Smooth muscle cell (in vitro differentiated cells): Measurements from ENCODE around the gene SELP. TPM values are rescaled to one million over a fixed set of nuclear protein-coding genes. Genes with fewer than 3 reads are reported as not detected.

ENCODE experiments used
- DNase-seq: peaks from one replicate; lab custom pipeline; 2025; ENCODE audit not compliant: unreplicated experiment; lab: John Stamatoyannopoulos, UW
- H2AFZ ChIP-seq: fragments of 200-600 bp; sonication (generic); 2 replicates; pipeline ENCODE4 v1.6.0; 2016; ENCODE audit warnings: antibody characterized with exemption, low read depth, mild to moderate bottlenecking
- H3F3A ChIP-seq: fragments of 200-600 bp; sonication (generic); 2 replicates; pipeline ENCODE4 v1.6.0; 2017; ENCODE audit warnings: antibody characterized with exemption, low read depth
- H3K27ac ChIP-seq: fragments of 200-600 bp; sonication (generic); 2 replicates; pipeline ENCODE4 v1.5.1; 2016; ENCODE audit warnings: low read depth, mild to moderate bottlenecking
- H3K27me3 ChIP-seq: fragments of 200-600 bp; sonication (generic); 2 replicates; pipeline ENCODE4 v1.6.1; 2016; ENCODE audit warnings: low read depth, mild to moderate bottlenecking
- H3K36me3 ChIP-seq: fragments of 200-600 bp; sonication (generic); 2 replicates; pipeline ENCODE4 v1.5.1; 2016; ENCODE audit warnings: low read depth
- H3K4me1 ChIP-seq: fragments of 200-600 bp; sonication (generic); 2 replicates; pipeline ENCODE4 v1.5.1; 2016; ENCODE audit warnings: low read depth
- H3K4me2 ChIP-seq: fragments of 200-600 bp; sonication (generic); 2 replicates; pipeline ENCODE4 v1.6.0; 2016; ENCODE audit warnings: mild to moderate bottlenecking
- H3K4me3 ChIP-seq: fragments of 200-600 bp; sonication (generic); 2 replicates; pipeline ENCODE4 v1.5.1; 2016; ENCODE audit warnings: mild to moderate bottlenecking
- H3K79me2 ChIP-seq: fragments of 200-600 bp; sonication (generic); 2 replicates; pipeline ENCODE4 v1.6.0; 2016; ENCODE audit warnings: low read depth, mild to moderate bottlenecking
- H3K9ac ChIP-seq: fragments of 200-600 bp; sonication (generic); 2 replicates; pipeline ENCODE4 v1.6.0; 2016; ENCODE audit warnings: low read depth
- H3K9me3 ChIP-seq: fragments of 200-600 bp; sonication (generic); replicated peaks from 2 replicates; pipeline ENCODE4 v1.5.1; 2016; ENCODE audit warnings: low read depth
- H4K20me1 ChIP-seq: fragments of 200-600 bp; sonication (generic); 2 replicates; pipeline ENCODE4 v1.6.0; 2016; ENCODE audit warnings: low read depth
- WGBS: methylation state at CpG from one replicate; pipeline ENCODE4 v1.1.7; 2016; ENCODE audit warnings: low lambda C conversion rate; 5-methylcytosine and 5-hydroxymethylcytosine counted together
- polyA plus RNA-seq: library from polyadenylated mRNA; unstranded; fragments of >200 nt; fragmentation: Nextera tagmentation; extraction: Ambion mirVana; gene quantifications from 2 replicates; pipeline ENCODE4 v1.2.1, GENCODE V29; 2016
- total RNA-seq: library from RNA; depleted of rRNA; stranded (reverse); fragments of >200 nt; gene quantifications from 2 replicates; pipeline ENCODE4 v1.2.3, GENCODE V29; 2014
- TF ChIP-seq, protein P1 (sequence below): fragments of 200-600 bp; sonication (generic); IDR thresholded peaks from 2 replicates; pipeline ENCODE4 v1.5.1; 2017; ENCODE audit warnings: borderline replicate concordance, mild to moderate bottlenecking, antibody characterized with exemption; ENCODE audit not compliant: insufficient read depth, poor library complexity, severe bottlenecking

SELP gene
- total and polyA plus RNA-seq, 2 experiments from 2014 or later: not detected

DNA sequence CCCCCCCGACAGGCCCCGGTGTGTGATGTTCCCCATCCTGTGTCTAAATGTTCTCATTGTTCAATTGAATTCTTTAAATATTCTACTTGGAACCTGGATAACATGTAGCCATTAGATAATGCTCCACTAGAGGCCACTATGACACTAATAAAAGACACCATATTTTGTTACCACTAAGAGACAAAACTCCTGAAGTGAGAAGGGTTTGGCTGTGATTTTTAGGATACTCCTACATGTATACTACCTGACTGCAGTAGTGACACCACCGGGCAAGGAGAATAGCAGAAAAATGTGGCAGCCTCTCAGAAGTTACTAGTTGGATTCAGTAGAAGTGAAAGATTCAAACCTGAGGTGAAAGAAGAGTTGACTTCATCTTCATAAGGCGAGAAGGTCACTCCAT, 79.6 kb downstream of the SELP start:
- Histone ChIP-seq H3K9me3 (no peaks in the 10 kb centered on the region), H2AFZ (no peak overlapping the region), H3K9ac (no peak overlapping the region), H3K4me1 (no peaks in the 10 kb centered on the region), H3K36me3 (no peaks in the 10 kb centered on the region), H3K79me2 (no peaks in the 10 kb centered on the region), H3K4me3 (no peak overlapping the region), H4K20me1 (no peaks in the 10 kb centered on the region), H3F3A (no peaks in the 10 kb centered on the region), H3K4me2 (no peak overlapping the region), H3K27me3 (no peaks in the 10 kb centered on the region), H3K27ac (no peak overlapping the region)
- WGBS: 39% methylated on average over 4 of the region's 4 CpGs
- TF ChIP-seq, protein P1, sequence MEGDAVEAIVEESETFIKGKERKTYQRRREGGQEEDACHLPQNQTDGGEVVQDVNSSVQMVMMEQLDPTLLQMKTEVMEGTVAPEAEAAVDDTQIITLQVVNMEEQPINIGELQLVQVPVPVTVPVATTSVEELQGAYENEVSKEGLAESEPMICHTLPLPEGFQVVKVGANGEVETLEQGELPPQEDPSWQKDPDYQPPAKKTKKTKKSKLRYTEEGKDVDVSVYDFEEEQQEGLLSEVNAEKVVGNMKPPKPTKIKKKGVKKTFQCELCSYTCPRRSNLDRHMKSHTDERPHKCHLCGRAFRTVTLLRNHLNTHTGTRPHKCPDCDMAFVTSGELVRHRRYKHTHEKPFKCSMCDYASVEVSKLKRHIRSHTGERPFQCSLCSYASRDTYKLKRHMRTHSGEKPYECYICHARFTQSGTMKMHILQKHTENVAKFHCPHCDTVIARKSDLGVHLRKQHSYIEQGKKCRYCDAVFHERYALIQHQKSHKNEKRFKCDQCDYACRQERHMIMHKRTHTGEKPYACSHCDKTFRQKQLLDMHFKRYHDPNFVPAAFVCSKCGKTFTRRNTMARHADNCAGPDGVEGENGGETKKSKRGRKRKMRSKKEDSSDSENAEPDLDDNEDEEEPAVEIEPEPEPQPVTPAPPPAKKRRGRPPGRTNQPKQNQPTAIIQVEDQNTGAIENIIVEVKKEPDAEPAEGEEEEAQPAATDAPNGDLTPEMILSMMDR: peak; percentile 53
- DNase-seq: no peak

DNA sequence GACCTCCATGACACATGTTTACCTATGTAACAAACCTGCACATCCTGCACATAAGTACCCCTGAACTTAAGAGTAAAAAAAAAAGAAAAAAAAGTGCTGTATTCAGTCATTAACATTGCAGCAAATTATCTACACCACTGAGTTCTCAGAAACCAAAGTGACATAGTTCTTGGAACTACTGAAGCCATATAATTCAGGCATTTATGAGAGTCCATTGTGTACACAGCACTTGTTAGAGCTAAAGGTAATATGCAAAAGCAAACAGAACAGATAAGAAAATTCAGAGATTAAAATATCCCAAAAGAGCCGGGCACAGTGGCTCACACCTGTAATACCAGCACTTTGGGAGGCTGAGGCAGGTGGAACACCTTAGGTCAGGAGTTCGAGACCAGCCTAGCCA, 81.6 kb downstream of the SELP start:
- WGBS: 93% methylated on average over 2 of the region's 2 CpGs
- no peaks in the 10 kb centered on the region for H3K36me3 ChIP-seq
- H3F3A ChIP-seq: no peaks in the 10 kb centered on the region
- DNase-seq: no peak
- no peaks in the 10 kb centered on the region for H3K4me1 ChIP-seq
- no peak overlapping the region for H3K4me3 ChIP-seq
- no peaks in the 10 kb centered on the region for H3K27me3 ChIP-seq
- TF ChIP-seq, protein P1: no peak
- H3K4me2 ChIP-seq: no peak overlapping the region
- H2AFZ ChIP-seq: no peak overlapping the region
- no peaks in the 10 kb centered on the region for H3K79me2 ChIP-seq
- no peak overlapping the region for H3K27ac ChIP-seq
- H3K9ac ChIP-seq: no peak overlapping the region
- no peaks in the 10 kb centered on the region for H3K9me3 ChIP-seq
- H4K20me1 ChIP-seq: no peaks in the 10 kb centered on the region

DNA sequence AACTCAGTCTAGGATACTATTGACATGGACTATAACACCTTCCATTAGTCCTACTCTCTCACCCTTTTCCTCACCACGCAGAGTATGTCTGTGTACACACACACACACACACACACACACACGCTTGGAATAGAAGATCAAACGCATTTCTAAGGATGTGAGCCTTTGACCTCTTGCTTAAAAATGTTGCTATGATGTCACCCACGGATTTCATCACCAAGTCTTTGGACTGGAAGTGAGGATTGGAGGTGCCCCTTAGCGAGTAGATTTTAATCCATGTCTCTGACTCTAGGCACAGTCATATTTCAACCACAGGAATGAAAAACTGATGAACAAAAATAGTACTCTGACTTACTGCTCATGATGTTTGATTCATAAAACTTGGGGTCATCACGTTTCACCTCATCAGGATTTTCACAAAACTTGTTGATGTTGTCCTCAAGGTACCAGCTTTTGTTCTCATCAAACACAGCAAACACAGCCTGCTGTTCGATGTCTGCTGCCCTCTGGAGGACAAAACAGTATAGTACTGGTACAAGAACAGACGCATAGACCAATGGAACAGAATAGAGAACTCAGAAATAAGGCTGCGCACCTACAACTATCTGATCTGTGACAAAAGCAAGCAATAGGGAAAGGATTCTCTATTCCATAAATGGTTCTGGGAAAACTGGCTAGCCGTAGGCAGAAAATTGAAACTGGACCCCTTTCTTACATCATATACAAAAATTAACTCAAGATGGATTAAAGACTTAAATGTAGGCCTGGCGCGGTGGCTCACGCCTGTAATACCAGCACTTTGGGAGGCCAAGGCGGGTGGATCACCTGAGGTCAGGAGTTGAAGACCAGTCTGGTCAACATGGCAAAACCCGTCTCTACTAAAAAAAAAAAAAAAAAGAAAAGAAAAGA, 83.6 kb downstream of the SELP start:
- Histone ChIP-seq H3K36me3 (no peaks in the 10 kb centered on the region), H3K27me3 (no peaks in the 10 kb centered on the region), H3K9me3 (no peaks in the 10 kb centered on the region), H3K9ac (no peak overlapping the region), H3K4me3 (no peak overlapping the region), H3K79me2 (no peaks in the 10 kb centered on the region), H3F3A (no peaks in the 10 kb centered on the region), H4K20me1 (no peaks in the 10 kb centered on the region), H2AFZ (no peak overlapping the region), H3K4me1 (no peaks in the 10 kb centered on the region), H3K27ac (no peak overlapping the region), H3K4me2 (no peak overlapping the region)
- DNase-seq: no peak
- WGBS: 53% methylated on average over 14 of the region's 15 CpGs
- TF ChIP-seq, protein P1: peak; percentile 78

DNA sequence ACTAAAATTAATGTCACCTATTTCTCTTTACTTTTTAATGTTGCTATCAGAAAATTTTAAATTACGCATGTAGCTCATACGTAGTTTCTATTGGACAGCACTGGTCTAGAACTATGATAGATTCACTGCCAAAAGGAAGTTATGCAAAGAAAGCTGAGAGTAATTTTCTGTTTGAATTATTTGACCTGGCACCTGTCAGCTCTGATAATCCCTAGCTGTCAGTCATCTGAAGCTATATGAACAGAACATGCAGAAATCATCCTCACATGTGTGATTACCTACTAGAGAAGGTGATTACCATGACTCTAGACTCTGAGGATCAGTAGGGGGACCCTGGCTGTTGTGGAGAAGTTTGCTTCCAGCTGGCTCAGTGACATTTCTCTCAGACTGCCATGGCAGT, 84.5 kb downstream of the SELP start:
- no peaks in the 10 kb centered on the region for H3K36me3 ChIP-seq
- TF ChIP-seq, protein P1: no peak
- H3K4me3 ChIP-seq: no peak overlapping the region
- H2AFZ ChIP-seq: no peak overlapping the region
- H3K27me3 ChIP-seq: no peaks in the 10 kb centered on the region
- no peak for DNase-seq
- H3K4me2 ChIP-seq: no peak overlapping the region
- H3K79me2 ChIP-seq: no peaks in the 10 kb centered on the region
- H3K4me1 ChIP-seq: no peaks in the 10 kb centered on the region
- H4K20me1 ChIP-seq: no peaks in the 10 kb centered on the region
- no peak overlapping the region for H3K27ac ChIP-seq
- H3K9me3 ChIP-seq: no peaks in the 10 kb centered on the region
- H3F3A ChIP-seq: no peaks in the 10 kb centered on the region
- H3K9ac ChIP-seq: no peak overlapping the region
- 97% methylated on average over 2 of the region's 2 CpGs for WGBS
